Left forelimb (tissue), 1 donor: Measurements from ENCODE around the gene SHF.
A peak's percentile ranks its signal among the peaks of the same experiment; 100 is the strongest.

ENCODE experiments used
- DNase-seq: peaks from one replicate; pipeline ENCODE4 v3.0.0-alpha.2; 2018; ENCODE audit warnings: low spot score

The SHF gene

GRCh38 chr15:45199136-45199810, 11.5 kb upstream of the SHF start:
- no peak for DNase-seq

GRCh38 chr15:45198337-45199135, 10.8 kb upstream of the SHF start:
- DNase-seq: peak; percentile 98

- no peak for DNase-seq
These were observed 9.7 kb upstream of the SHF start for GRCh38 chr15:45197512-45197911.

- DNase-seq: no peak
These were observed 230 bp downstream of the SHF start for GRCh38 chr15:45187578-45187893.

- DNase-seq: no peak
These were observed 792 bp downstream of the SHF start for GRCh38 chr15:45186771-45187577.

GRCh38 chr15:45185903-45186770, 1.6 kb downstream of the SHF start:
- DNase-seq: no peak

- DNase-seq: no peak
These were observed 2.5 kb downstream of the SHF start for GRCh38 chr15:45185069-45185779.

- no peak for DNase-seq
These were observed 3.2 kb downstream of the SHF start for GRCh38 chr15:45184562-45185041.

- DNase-seq: no peak
These were observed 4.3 kb downstream of the SHF start for GRCh38 chr15:45183511-45183910.

- DNase-seq: no peak
These were observed 4.8 kb downstream of the SHF start for GRCh38 chr15:45182996-45183395.

- DNase-seq: no peak
These were observed 6.1 kb downstream of the SHF start for GRCh38 chr15:45181491-45182285.

GRCh38 chr15:45180648-45181436, 6.9 kb downstream of the SHF start:
- DNase-seq: no peak

- no peak for DNase-seq
These were observed 7.6 kb downstream of the SHF start for GRCh38 chr15:45180201-45180600.

GRCh38 chr15:45179221-45179985, 8.4 kb downstream of the SHF start:
- no peak for DNase-seq

GRCh38 chr15:45177285-45177684, 10.5 kb downstream of the SHF start:
- DNase-seq: no peak

- no peak for DNase-seq
These were observed 13.2 kb downstream of the SHF start for GRCh38 chr15:45174577-45174976.

GRCh38 chr15:45174069-45174468, 13.7 kb downstream of the SHF start:
- DNase-seq: no peak

GRCh38 chr15:45171912-45172311, 15.9 kb downstream of the SHF start:
- DNase-seq: no peak
